ENCODE data around the gene GNB2. TPM values are rescaled to one million over a fixed set of nuclear protein-coding genes. Genes with fewer than 3 reads are reported as not detected.

The GNB2 gene
- 100 to 1,000 TPM; 110 to 181 (median 147) TPM for polyA plus RNA-seq (ENCODE audit: insufficient read length in 10 of 10)
- long read RNA-seq, donor 1, transcript GNB2-201 (10 exons, 1,878 nt), result major isoform, 48 of 52 reads
- long read RNA-seq, donor 1, partial matches to known transcripts, result 0 of 52 reads
- long read RNA-seq, donor 1, other reads (novel, unspliced or antisense), result 0 of 52 reads
- long read RNA-seq, donor 2, transcript GNB2-201 (10 exons, 1,878 nt), result major isoform, 24 of 27 reads
- long read RNA-seq, donor 2, partial matches to known transcripts, result 0 of 27 reads
- long read RNA-seq, donor 2, other reads (novel, unspliced or antisense), result 0 of 27 reads
- long read RNA-seq, donor 3, result 0 reads
- long read RNA-seq, donor 4, transcript GNB2-201 (10 exons, 1,878 nt), result major isoform, 27 of 30 reads
- long read RNA-seq, donor 4, partial matches to known transcripts, result 0 of 30 reads
- long read RNA-seq, donor 4, other reads (novel, unspliced or antisense), result 0 of 30 reads
- long read RNA-seq, donor 5, transcript GNB2-201 (10 exons, 1,878 nt), result major isoform, 68 of 84 reads
- long read RNA-seq, donor 5, transcript GNB2-202 (9 exons, 1,524 nt), result minor isoform, 5 of 84 reads
- long read RNA-seq, donor 5, partial matches to known transcripts, result 7 of 84 reads
- long read RNA-seq, donor 5, other reads (novel, unspliced or antisense), result 0 of 84 reads
- long read RNA-seq, donor 6, transcript GNB2-201 (10 exons, 1,878 nt), result major isoform, 46 of 54 reads
- long read RNA-seq, donor 6, transcript GNB2-202 (9 exons, 1,524 nt), result minor isoform, 7 of 54 reads
- long read RNA-seq, donor 6, partial matches to known transcripts, result 0 of 54 reads
- long read RNA-seq, donor 6, other reads (novel, unspliced or antisense), result 0 of 54 reads
- long read RNA-seq, donor 7, transcript GNB2-201 (10 exons, 1,878 nt), result major isoform, 32 of 35 reads
- long read RNA-seq, donor 7, partial matches to known transcripts, result 0 of 35 reads
- long read RNA-seq, donor 7, other reads (novel, unspliced or antisense), result 0 of 35 reads
- long read RNA-seq, donor 8, transcript GNB2-201 (10 exons, 1,878 nt), result major isoform, 28 of 31 reads
- long read RNA-seq, donor 8, partial matches to known transcripts, result 0 of 31 reads
- long read RNA-seq, donor 8, other reads (novel, unspliced or antisense), result 0 of 31 reads
- long read RNA-seq, donor 9, transcript GNB2-201 (10 exons, 1,878 nt), result major isoform, 10 of 13 reads
- long read RNA-seq, donor 9, partial matches to known transcripts, result 0 of 13 reads
- long read RNA-seq, donor 9, other reads (novel, unspliced or antisense), result 0 of 13 reads

GRCh38 chr7:100673302-100673941 is at the start of gene GNB2:
GNB2 (plus strand) TSS chr7:100673740; CDS start chr7:100676266, 2,526 bp downstream.
- DNase-seq, result peak; percentile 98 to 100 (median 99)

GRCh38 chr7:100623951-100624824 is 49.4 kb upstream of the GNB2 start:
- no peak for DNase-seq

- no peak for DNase-seq
These were observed 47.5 kb upstream of the GNB2 start for GRCh38 chr7:100626055-100626454.

GRCh38 chr7:100626530-100627237 is 46.9 kb upstream of the GNB2 start:
- DNase-seq, result peak; percentile 64 to 76 (median 71)

GRCh38 chr7:100627238-100627549 is 46.3 kb upstream of the GNB2 start:
- DNase-seq, result no peak

- no peak for DNase-seq
These were observed 44.3 kb upstream of the GNB2 start for GRCh38 chr7:100629117-100629716.

- no peak for DNase-seq
These were observed 43.5 kb upstream of the GNB2 start for GRCh38 chr7:100630066-100630465.

GRCh38 chr7:100632951-100633717 is 40.4 kb upstream of the GNB2 start:
- peak in 2 of 3 donors; percentile 40 to 68 for DNase-seq

GRCh38 chr7:100639995-100640516 is 33.5 kb upstream of the GNB2 start:
- DNase-seq, result no peak

GRCh38 chr7:100640517-100641440 is 32.8 kb upstream of the GNB2 start:
- no peak for DNase-seq

GRCh38 chr7:100641463-100641859 is 32.1 kb upstream of the GNB2 start, which contains the start of gene TFR2:
TFR2 (minus strand) TSS chr7:100641552; CDS start chr7:100641509, 43 bp downstream.
- no peak for DNase-seq

- no peak for DNase-seq
These were observed 31.5 kb upstream of the GNB2 start for GRCh38 chr7:100641860-100642533.

GRCh38 chr7:100642534-100642907 is 31.0 kb upstream of the GNB2 start:
- DNase-seq, result no peak

GRCh38 chr7:100649826-100650565 is 23.5 kb upstream of the GNB2 start:
- no peak for DNase-seq
